H9 (cell line): ENCODE measurements around the gene FIGNL2. TPM values are rescaled to one million over a fixed set of nuclear protein-coding genes. Genes with fewer than 3 reads are reported as not detected.

Source experiments
- DNase-seq: peaks from one replicate; pipeline ENCODE4 v3.0.0-alpha.2; 2017
- H2AFZ ChIP-seq: one replicate; pipeline ENCODE4 v1.6.1; 2013; ENCODE audit warnings: mild to moderate bottlenecking, low read length, control low read depth, moderate library complexity
- H2AK5ac ChIP-seq: 2 replicates; pipeline ENCODE4 v1.6.1; 2013; ENCODE audit warnings: low read length, control low read depth, mixed read lengths; ENCODE audit not compliant: insufficient read length
- H2BK120ac ChIP-seq: one replicate; pipeline ENCODE4 v1.6.1; 2013; ENCODE audit warnings: low read depth, mild to moderate bottlenecking, low read length, control low read depth, inconsistent platforms; ENCODE audit not compliant: poor library complexity, severe bottlenecking
- H2BK12ac ChIP-seq: 2 replicates; pipeline ENCODE4 v1.6.1; 2013; ENCODE audit warnings: low read length, control low read depth, mixed read lengths, low read depth; ENCODE audit not compliant: insufficient read length
- H2BK15ac ChIP-seq: 2 replicates; pipeline ENCODE4 v1.6.1; 2013; ENCODE audit warnings: low read depth, low read length, control low read depth
- H2BK20ac ChIP-seq: one replicate; pipeline ENCODE4 v1.6.1; 2013; ENCODE audit warnings: low read depth, mild to moderate bottlenecking, low read length, control low read depth, inconsistent platforms; ENCODE audit not compliant: poor library complexity, severe bottlenecking
- H2BK5ac ChIP-seq: 2 replicates; pipeline ENCODE4 v1.6.1; 2013; ENCODE audit warnings: low read length, control low read depth, mixed read lengths; ENCODE audit not compliant: insufficient read length
- H3K14ac ChIP-seq: 2 replicates; pipeline ENCODE4 v1.6.1; 2013; ENCODE audit warnings: low read length, control low read depth; ENCODE audit not compliant: insufficient read depth
- H3K18ac ChIP-seq: 2 replicates; pipeline ENCODE4 v1.6.1; 2013; ENCODE audit warnings: low read depth, mild to moderate bottlenecking, mixed read lengths, low read length, control low read depth; ENCODE audit not compliant: insufficient read length
- H3K23ac ChIP-seq: 2 replicates; pipeline ENCODE4 v1.6.1; 2013; ENCODE audit warnings: low read length, control low read depth, mixed read lengths, low read depth; ENCODE audit not compliant: insufficient read length
- H3K23me2 ChIP-seq: 2 replicates; pipeline ENCODE4 v1.6.1; 2013; ENCODE audit warnings: low read depth, mild to moderate bottlenecking, mixed read lengths, low read length, control low read depth; ENCODE audit not compliant: insufficient read length, poor library complexity, severe bottlenecking
- H3K27ac ChIP-seq: 2 replicates; pipeline ENCODE4 v1.5.1; 2013; ENCODE audit warnings: low read length, control low read depth, mixed read lengths, low read depth; ENCODE audit not compliant: insufficient read length
- H3K27me3 ChIP-seq: 2 replicates; pipeline ENCODE4 v1.6.1; 2013; ENCODE audit warnings: low read length, control low read depth, inconsistent platforms; ENCODE audit not compliant: insufficient read depth
- H3K4ac ChIP-seq: 2 replicates; pipeline ENCODE4 v1.6.1; 2013; ENCODE audit warnings: low read depth, mild to moderate bottlenecking, control low read depth, inconsistent platforms, low read length, moderate library complexity
- H3K4me1 ChIP-seq: 2 replicates; pipeline ENCODE4 v1.6.1; 2013; ENCODE audit warnings: low read length, control low read depth, inconsistent platforms; ENCODE audit not compliant: insufficient read depth
- H3K4me2 ChIP-seq: 2 replicates; pipeline ENCODE4 v1.6.1; 2013; ENCODE audit warnings: low read length, control low read depth, mixed read lengths; ENCODE audit not compliant: insufficient read length, insufficient read depth
- H3K56ac ChIP-seq: 2 replicates; pipeline ENCODE4 v1.6.1; 2013; ENCODE audit warnings: low read depth, mild to moderate bottlenecking, mixed read lengths, low read length, control low read depth; ENCODE audit not compliant: insufficient read length
- H3K79me1 ChIP-seq: 2 replicates; pipeline ENCODE4 v1.6.1; 2013; ENCODE audit warnings: low read depth, mild to moderate bottlenecking, moderate library complexity, low read length, control low read depth, inconsistent platforms; ENCODE audit not compliant: insufficient read depth, poor library complexity, severe bottlenecking
- H3K79me2 ChIP-seq: 2 replicates; pipeline ENCODE4 v1.6.1; 2013; ENCODE audit warnings: low read length, control low read depth, inconsistent platforms; ENCODE audit not compliant: insufficient read depth
- H3K9ac ChIP-seq: 2 replicates; pipeline ENCODE4 v1.6.1; 2013; ENCODE audit warnings: low read length, control low read depth, mixed read lengths; ENCODE audit not compliant: insufficient read length; ENCODE audit errors: extremely low read depth
- H3K9me3 ChIP-seq: one replicate; pipeline ENCODE4 v1.6.1; 2013; ENCODE audit warnings: low read depth, low read length, inconsistent platforms; ENCODE audit not compliant: control insufficient read depth
- H3T11ph ChIP-seq: one replicate; pipeline ENCODE4 v1.6.1; 2013; ENCODE audit warnings: mild to moderate bottlenecking, low read length, control low read depth, inconsistent platforms
- H4K20me1 ChIP-seq: one replicate; pipeline ENCODE4 v1.6.1; 2013; ENCODE audit not compliant: control insufficient read depth, insufficient read length, insufficient read depth
- H4K5ac ChIP-seq: 2 replicates; pipeline ENCODE4 v1.6.1; 2013; ENCODE audit warnings: low read depth, mild to moderate bottlenecking, mixed read lengths, low read length, control low read depth; ENCODE audit not compliant: insufficient read length
- H4K8ac ChIP-seq: replicated peaks from 2 replicates; pipeline ENCODE4 v1.6.1; 2013; ENCODE audit warnings: low read length, control low read depth, mixed read lengths, low read depth; ENCODE audit not compliant: insufficient read length
- H4K91ac ChIP-seq: 2 replicates; pipeline ENCODE4 v1.6.1; 2013; ENCODE audit warnings: low read depth, mild to moderate bottlenecking, moderate library complexity, mixed read lengths, low read length, control low read depth; ENCODE audit not compliant: insufficient read length
- H3K27ac Mint-ChIP-seq, 3 experiments: 2 replicates in 2 of 3; 3 replicates in 1 of 3; pipeline ENCODE4 v1.8.0; 2020 to 2021; ENCODE audit warnings: mixed read lengths in 3 of 3, mild to moderate bottlenecking in 1 of 3, moderate library complexity in 1 of 3
- H3K27me3 Mint-ChIP-seq: 2 replicates; pipeline ENCODE4 v1.8.0; 2021; ENCODE audit warnings: low read depth, mild to moderate bottlenecking, moderate library complexity, mixed read lengths
- H3K36me3 Mint-ChIP-seq, 3 experiments: 2 replicates in 2 of 3; 3 replicates in 1 of 3; pipeline ENCODE4 v1.8.0; 2020 to 2021; ENCODE audit warnings: low read depth in 3 of 3, mixed read lengths in 3 of 3; ENCODE audit not compliant: insufficient read depth in 1 of 3
- H3K4me1 Mint-ChIP-seq, 2 experiments: 2 replicates each; pipeline ENCODE4 v1.8.0; 2020; ENCODE audit warnings: mixed read lengths in 2 of 2
- H3K4me3 Mint-ChIP-seq, 2 experiments: 2 replicates in 1 of 2; 3 replicates in 1 of 2; pipeline ENCODE4 v1.8.0; 2020 to 2021; ENCODE audit warnings: mild to moderate bottlenecking in 2 of 2, mixed read lengths in 2 of 2, moderate library complexity in 1 of 2
- H3K9me3 Mint-ChIP-seq, 2 experiments: 2 replicates in 1 of 2; 3 replicates in 1 of 2; pipeline ENCODE4 v1.8.0; 2020; ENCODE audit warnings: mild to moderate bottlenecking in 2 of 2, mixed read lengths in 2 of 2, moderate library complexity in 1 of 2
- WGBS: extraction: QIAGEN DNeasy Blood & Tissue Kit; methylation state at CpG from one replicate; pipeline ENCODE4 v1.1.7; 2013; ENCODE audit warnings: missing lambda C conversion rate, low lambda C conversion rate, mixed read lengths; ENCODE audit not compliant: insufficient read length; ENCODE audit errors: extremely low coverage; 5-methylcytosine and 5-hydroxymethylcytosine counted together
- total RNA-seq: library from RNA; stranded (reverse); gene quantifications from 2 replicates; pipeline ENCODE4 v1.2.1, GENCODE V29; 2021
- TF ChIP-seq, protein P1 (sequence below): fragments of 200-600 bp; sonication (generic); conservative IDR thresholded peaks from 3 replicates; pipeline ENCODE4 v1.8.0; 2021; ENCODE audit warnings: antibody characterized with exemption, mild to moderate bottlenecking

The FIGNL2 gene
- total RNA-seq, 1 experiment from 2014 or later = 19.7 TPM

DNA sequence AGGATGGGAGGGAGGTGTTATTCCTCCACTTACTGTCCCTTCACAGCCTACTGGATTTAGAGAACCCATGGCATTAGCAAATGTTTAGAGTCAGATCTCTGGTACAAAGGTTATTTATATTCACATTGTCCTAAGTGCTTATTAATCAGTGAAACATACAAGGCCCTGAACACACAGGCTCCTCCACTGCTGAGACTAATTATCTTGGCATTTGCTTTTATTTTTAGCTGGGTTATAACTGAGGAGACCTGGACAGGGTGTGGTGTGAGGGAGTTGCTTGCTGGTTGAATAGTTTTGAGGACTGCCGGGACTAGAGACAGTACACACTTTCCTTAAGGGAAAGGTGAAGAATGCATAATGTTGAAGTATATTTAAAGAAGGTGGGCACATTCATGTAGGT, 77.5 kb downstream of the FIGNL2 start:
- Histone ChIP-seq H3K4ac (no peak overlapping the region), H2AK5ac (no peak overlapping the region), H2AFZ (no peak overlapping the region), H3K23me2 (no peaks in the 10 kb centered on the region), H3K4me1 (no peaks in the 10 kb centered on the region), H2BK15ac (no peak overlapping the region), H3K9me3 (no peaks in the 10 kb centered on the region), H3K18ac (no peak overlapping the region), H3K14ac (no peak overlapping the region), H2BK5ac (no peak overlapping the region), H3K79me1 (no peaks in the 10 kb centered on the region), H3K56ac (no peak overlapping the region), H3K27ac (no peak overlapping the region), H2BK12ac (no peak overlapping the region), H4K91ac (no peak overlapping the region), H4K20me1 (no peaks in the 10 kb centered on the region), H2BK20ac (no peak overlapping the region), H4K5ac (no peak overlapping the region), H3T11ph (no peak overlapping the region), H3K9ac (no peak overlapping the region), H3K27me3 (no peaks in the 10 kb centered on the region), H3K4me2 (no peak overlapping the region), H3K23ac (no peak overlapping the region), H3K79me2 (no peaks in the 10 kb centered on the region), H4K8ac (no peak overlapping the region), H2BK120ac (no peak overlapping the region)
- Mint-ChIP-seq H3K36me3 (peaks cover 38 to 63% (median 63%) of the 10 kb centered on the region in 3 experiments), H3K4me1 (no peaks in the 10 kb centered on the region; a peak in 1 of 4 replicates), H3K27me3 (no peaks in the 10 kb centered on the region), H3K9me3 (no peaks in the 10 kb centered on the region), H3K27ac (no peak overlapping the region), H3K4me3 (no peak overlapping the region)
- no CpG with 5 or more reads among the region's 1 CpG for WGBS
- TF ChIP-seq, protein P1, sequence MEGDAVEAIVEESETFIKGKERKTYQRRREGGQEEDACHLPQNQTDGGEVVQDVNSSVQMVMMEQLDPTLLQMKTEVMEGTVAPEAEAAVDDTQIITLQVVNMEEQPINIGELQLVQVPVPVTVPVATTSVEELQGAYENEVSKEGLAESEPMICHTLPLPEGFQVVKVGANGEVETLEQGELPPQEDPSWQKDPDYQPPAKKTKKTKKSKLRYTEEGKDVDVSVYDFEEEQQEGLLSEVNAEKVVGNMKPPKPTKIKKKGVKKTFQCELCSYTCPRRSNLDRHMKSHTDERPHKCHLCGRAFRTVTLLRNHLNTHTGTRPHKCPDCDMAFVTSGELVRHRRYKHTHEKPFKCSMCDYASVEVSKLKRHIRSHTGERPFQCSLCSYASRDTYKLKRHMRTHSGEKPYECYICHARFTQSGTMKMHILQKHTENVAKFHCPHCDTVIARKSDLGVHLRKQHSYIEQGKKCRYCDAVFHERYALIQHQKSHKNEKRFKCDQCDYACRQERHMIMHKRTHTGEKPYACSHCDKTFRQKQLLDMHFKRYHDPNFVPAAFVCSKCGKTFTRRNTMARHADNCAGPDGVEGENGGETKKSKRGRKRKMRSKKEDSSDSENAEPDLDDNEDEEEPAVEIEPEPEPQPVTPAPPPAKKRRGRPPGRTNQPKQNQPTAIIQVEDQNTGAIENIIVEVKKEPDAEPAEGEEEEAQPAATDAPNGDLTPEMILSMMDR = no peak
- DNase-seq = no peak

Other genes with a start within 250 kb of the FIGNL2 start
- gene ANKRD33, start 39.4 kb upstream of the FIGNL2 start, total RNA-seq = 0.61 and 0.81 TPM in 2 replicates
- not detected in 2 replicates for gene ACVRL1, start 58.8 kb upstream of the FIGNL2 start, total RNA-seq
- gene ACVR1B, start 103.0 kb upstream of the FIGNL2 start, total RNA-seq = 15.6 and 16.3 TPM in 2 replicates
- 1.1 and 1.2 TPM in 2 replicates for gene TAMALIN, start 158.2 kb upstream of the FIGNL2 start, total RNA-seq
- 25.8 and 27.3 TPM in 2 replicates for gene NR4A1, start 202.7 kb upstream of the FIGNL2 start, total RNA-seq
- gene ATG101, start 221.3 kb upstream of the FIGNL2 start, total RNA-seq = 58.3 and 61.1 TPM in 2 replicates
- not detected in 2 replicates for gene SMIM41, start 231.0 kb upstream of the FIGNL2 start, total RNA-seq